ENCODE results near the gene MARCHF10.

DNA sequence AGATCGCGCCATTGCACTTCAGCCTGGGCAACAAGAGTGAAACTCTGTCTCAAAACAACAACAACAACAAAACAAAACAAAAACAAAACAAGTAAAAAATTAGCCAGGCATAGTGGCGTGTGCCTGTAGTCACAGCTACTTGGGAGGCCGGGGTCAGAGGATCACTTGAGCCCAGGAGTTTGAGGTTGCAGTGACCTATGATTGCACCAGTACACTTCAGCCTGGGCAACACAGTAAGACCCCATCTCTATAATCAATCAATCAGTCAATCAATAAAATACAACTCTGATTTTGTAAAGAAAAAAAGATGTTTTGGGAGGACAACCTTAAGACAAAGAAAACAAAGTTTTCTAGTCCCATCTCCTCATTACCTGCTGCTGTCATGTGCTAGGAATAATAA lies 51.9 kb downstream of the MARCHF10 start:
- TF ChIP-seq EZH2 (IDR thresholded peaks at IDR 0.05; ENCODE audit: low read length, unreplicated experiment) = no peak
- TF ChIP-seq, protein P1, sequence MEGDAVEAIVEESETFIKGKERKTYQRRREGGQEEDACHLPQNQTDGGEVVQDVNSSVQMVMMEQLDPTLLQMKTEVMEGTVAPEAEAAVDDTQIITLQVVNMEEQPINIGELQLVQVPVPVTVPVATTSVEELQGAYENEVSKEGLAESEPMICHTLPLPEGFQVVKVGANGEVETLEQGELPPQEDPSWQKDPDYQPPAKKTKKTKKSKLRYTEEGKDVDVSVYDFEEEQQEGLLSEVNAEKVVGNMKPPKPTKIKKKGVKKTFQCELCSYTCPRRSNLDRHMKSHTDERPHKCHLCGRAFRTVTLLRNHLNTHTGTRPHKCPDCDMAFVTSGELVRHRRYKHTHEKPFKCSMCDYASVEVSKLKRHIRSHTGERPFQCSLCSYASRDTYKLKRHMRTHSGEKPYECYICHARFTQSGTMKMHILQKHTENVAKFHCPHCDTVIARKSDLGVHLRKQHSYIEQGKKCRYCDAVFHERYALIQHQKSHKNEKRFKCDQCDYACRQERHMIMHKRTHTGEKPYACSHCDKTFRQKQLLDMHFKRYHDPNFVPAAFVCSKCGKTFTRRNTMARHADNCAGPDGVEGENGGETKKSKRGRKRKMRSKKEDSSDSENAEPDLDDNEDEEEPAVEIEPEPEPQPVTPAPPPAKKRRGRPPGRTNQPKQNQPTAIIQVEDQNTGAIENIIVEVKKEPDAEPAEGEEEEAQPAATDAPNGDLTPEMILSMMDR (conservative IDR thresholded peaks at IDR 0.05; ENCODE audit: low read depth, low read length) = no peak

Measured in PC-3 (cell line).